GM21528 (cell line): ENCODE data around the gene PCDH12.
"Not testable (repeated sequence)": the region's sequence is repeated elsewhere in the genome, so short reads cannot be mapped to it uniquely, and the experiment has no call there.

Experiments
- ATAC-seq: cut with Tn5 transposase; IDR thresholded peaks from one replicate; pipeline ENCODE4 v1.9.1; 2021; ENCODE audit warnings: mild to moderate bottlenecking, moderate library complexity; ENCODE audit not compliant: unreplicated experiment, low FRiP score

The PCDH12 gene

DNA sequence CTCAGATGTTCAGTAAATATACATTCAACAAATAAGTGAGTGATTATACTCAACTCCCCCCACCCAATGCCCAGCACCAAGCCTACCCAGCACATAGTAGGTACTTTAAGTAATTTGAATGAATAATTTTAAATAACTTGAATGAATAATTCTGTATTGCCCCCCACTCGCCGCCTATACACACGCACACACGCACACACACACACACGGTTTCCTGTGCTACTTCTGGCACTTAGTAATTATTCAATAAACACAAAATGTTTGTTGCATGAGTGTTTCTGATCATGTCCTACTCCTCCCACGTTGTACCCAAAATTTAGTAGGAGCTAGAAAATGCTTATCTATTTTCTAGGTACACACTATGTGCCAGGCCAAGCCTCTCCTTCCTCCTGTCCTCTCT, 16.2 kb downstream of the PCDH12 start:
- no peak for ATAC-seq

DNA sequence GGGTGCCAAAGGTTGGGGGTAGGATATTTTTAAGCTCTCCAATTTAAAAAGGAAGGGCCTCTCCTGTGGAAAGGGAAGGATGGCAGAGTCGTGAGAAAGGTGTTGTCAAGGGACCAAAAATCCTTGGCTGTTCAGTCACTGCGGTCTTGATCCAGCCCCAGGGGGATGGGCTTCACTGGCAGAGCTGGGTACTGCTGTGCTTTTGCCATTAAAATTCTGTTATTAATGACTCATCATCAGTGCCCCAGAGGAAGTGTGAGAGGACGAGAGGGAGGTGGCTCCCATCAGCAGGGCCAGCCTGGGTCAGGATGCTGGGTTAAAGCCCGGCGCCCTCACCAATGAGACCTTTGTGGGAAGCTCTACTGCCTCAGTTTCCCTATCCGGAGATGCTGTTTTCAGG, 16.7 kb downstream of the PCDH12 start:
- ATAC-seq: no peak

GRCh38 chr5:141940695-141941271, 17.2 kb downstream of the PCDH12 start:
- ATAC-seq: no peak

DNA sequence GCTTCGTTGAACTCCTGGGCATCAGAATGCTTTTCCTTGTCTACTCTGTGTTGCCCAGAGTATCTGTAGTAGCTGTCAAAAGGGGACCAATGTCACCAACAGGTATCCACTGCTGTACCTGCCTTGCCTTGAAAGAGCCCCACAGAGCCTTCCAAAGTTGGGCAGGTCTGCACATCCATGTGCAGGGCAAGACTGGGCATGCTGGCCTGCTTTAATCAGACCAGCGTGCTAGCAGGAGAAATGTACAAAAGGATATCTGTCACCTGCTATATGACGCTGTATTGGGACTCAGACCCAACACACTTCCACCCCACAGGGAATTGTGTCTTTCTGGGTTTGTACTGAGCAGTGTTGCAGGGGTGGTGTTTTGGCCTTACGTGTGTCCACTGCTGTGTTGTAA, 22.5 kb downstream of the PCDH12 start:
- no peak for ATAC-seq

GRCh38 chr5:141934099-141934844, 23.7 kb downstream of the PCDH12 start:
- no peak for ATAC-seq

GRCh38 chr5:141933151-141933550, 24.9 kb downstream of the PCDH12 start:
- no peak for ATAC-seq

DNA sequence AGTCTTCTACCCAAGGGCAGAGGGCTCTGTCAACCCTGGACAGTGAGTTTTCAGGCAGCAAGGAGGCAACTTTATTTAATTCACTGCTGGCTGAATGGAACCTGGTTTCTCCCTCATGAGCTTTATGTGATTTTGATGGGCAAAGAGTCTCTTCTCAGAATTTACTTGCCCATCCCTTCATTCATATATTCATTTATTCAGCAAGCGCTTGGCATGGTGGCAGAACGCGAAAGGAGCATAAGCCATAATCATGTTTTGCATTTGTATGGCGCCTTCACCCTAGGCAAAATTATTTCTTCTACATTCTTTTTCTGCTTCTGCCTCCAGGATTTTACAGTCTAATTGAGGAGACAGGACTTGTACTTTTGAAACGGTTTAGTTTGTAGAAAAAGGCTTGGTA, 26.3 kb downstream of the PCDH12 start:
- ATAC-seq: no peak

GRCh38 chr5:141929398-141930058, 28.5 kb downstream of the PCDH12 start:
- ATAC-seq: no peak

DNA sequence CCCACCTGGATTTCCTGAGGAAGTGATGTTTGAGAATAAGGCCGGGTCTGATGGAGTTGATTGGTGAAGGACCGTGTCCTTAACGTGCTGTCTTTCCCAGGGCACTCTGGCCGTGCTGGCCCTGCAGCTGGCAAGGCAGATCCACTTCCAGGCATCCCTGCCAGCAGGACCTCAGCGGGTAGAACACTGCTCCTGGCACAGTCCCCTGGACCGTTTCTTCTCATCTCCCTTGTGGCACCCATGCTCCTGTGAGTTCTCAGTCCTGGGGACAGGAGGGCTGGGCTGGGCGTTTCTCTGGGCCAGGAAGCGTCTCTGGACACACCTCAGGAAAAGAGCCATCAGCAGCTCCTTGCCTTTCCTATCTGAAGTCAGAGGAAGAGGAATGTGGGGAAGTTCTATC, 30.0 kb downstream of the PCDH12 start:
- no peak for ATAC-seq

- no peak for ATAC-seq
Observed at GRCh38 chr5:141926434-141926833, 31.6 kb downstream of the PCDH12 start.

GRCh38 chr5:141923448-141924313, 34.3 kb downstream of the PCDH12 start, which contains the start of gene DELE1:
Gene DELE1 (plus strand): TSS chr5:141923871. CDS start chr5:141923942, 71 bp downstream.
- peak; percentile 98 for ATAC-seq

GRCh38 chr5:141922827-141923447, 35.1 kb downstream of the PCDH12 start:
- ATAC-seq: not testable (repeated sequence)

- ATAC-seq: no peak
Observed at GRCh38 chr5:141920771-141921170, 37.2 kb downstream of the PCDH12 start.

- no peak for ATAC-seq
Observed at GRCh38 chr5:141919218-141920119, 38.5 kb downstream of the PCDH12 start.

DNA sequence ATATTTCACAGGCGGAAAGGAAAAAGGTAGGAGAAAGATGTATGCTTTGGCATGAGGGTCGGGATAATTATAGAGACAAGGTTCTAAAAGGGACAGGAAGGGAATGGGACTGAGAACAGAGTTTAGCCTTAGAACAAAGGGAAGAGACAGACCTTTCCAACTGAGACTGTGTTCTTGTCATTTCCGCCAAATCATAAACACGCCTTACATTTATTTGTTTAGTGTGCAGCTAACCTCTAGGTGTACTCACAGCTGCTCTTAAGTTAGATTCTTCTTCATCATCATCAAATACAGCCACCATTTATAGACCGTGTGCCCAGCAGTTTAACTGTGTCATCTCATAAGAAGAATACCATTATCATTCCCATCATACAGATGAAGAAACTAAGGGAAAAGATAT, 40.2 kb downstream of the PCDH12 start:
- no peak for ATAC-seq

DNA sequence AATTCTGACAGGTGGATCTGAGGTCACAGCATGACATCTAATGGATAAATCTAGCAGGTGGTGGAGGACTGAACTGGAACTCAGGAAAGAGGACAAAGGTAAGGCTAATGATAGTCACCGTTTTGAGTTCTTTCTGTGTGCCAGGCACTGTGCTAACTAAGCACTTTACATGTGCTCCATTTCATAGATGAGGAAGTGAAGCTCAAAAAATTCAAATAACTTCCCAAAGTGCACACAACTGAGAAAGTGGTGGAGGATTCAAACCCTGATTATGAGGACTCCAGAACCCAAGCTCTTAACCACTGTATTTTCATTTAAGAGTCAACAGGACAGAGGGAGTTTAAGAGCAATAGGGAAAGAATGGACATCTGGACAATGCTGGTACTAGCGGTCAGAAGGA, 41.5 kb downstream of the PCDH12 start:
- ATAC-seq: no peak

GRCh38 chr5:141915881-141916336, 42.1 kb downstream of the PCDH12 start:
- no peak for ATAC-seq

DNA sequence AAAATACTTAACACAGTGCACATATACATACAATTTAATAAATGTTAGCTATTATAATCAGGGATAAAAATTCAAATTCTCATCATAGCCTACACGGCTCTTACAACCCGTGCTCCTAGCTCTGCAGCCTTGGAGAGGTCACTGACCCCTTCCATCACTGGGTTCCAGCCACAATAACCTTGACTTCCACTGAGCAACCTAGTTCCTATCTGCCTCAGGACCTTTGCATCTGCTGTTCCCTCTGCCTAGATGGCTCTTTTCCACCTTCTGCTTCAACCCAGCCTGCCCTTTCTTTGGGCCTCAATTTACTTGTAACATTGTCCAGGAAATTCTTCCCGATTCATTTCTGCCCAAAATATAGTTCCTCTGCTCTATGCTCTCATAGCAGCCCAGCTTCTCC, 43.2 kb downstream of the PCDH12 start:
- ATAC-seq: no peak

GRCh38 chr5:141914199-141914743, 43.7 kb downstream of the PCDH12 start:
- ATAC-seq: no peak
